GM12878 (cell line): Measurements from ENCODE around the gene ASZ1. TPM values are rescaled to one million over a fixed set of nuclear protein-coding genes. Genes with fewer than 3 reads are reported as not detected.

Experiments
- ATAC-seq: fragments of 200-7000 bp; cut with Tn5 transposase; 3 replicates; pipeline ENCODE4 v1.9.1; 2020; ENCODE audit warnings: mild to moderate bottlenecking, moderate library complexity
- BruUV-seq: library from RNA; stranded (reverse); fragments of 400-500 nt; replicated peaks from 2 replicates; lab custom pipeline; 2021; lab: Mats Ljungman, UMichigan
- CTCF ChIA-PET: fragments of 300-600 bp; sonication (Branson Sonifier 250); formaldehyde crosslinking; extraction: SDS; loops from one replicate; lab custom pipeline; 2021; ENCODE audit warnings: inconsistent platforms; lab: Yijun Ruan, JAX
- POLR2A ChIA-PET: fragments of 350-600 bp; formaldehyde crosslinking; extraction: SDS; loops from one replicate; lab custom pipeline; 2021; ENCODE audit warnings: inconsistent platforms; lab: Charles Lee
- RAD21 ChIA-PET: fragments of 300-600 bp; sonication (Branson Sonifier 250); formaldehyde crosslinking; loops from one replicate; lab custom pipeline; 2023; ENCODE audit warnings: antibody characterized with exemption; ENCODE audit not compliant: unreplicated experiment; lab: Charles Lee
- SMC1A ChIA-PET: fragments of 300-600 bp; sonication (Branson Sonifier 250); formaldehyde crosslinking; loops from one replicate; lab custom pipeline; 2023; ENCODE audit not compliant: unreplicated experiment, uncharacterized antibody; lab: Charles Lee
- DNase-seq: peaks from one replicate; pipeline ENCODE4 v3.0.0-alpha.2; 2011; ENCODE audit warnings: low read depth, low spot score
- FAIRE-seq: peaks from 3 replicates; lab custom pipeline; 2011; peaks lifted over from hg19 to GRCh38; lab: Jason Lieb, UNC
- H2AFZ ChIP-seq: 2 replicates; pipeline ENCODE4 v1.6.0; 2011; ENCODE audit warnings: low read depth, low read length, control low read depth; ENCODE audit not compliant: control insufficient read depth
- H3K27ac ChIP-seq: 2 replicates; pipeline ENCODE4 v1.5.1; 2011; ENCODE audit warnings: control low read depth; ENCODE audit not compliant: control insufficient read depth, insufficient read depth
- H3K27me3 ChIP-seq, 2 experiments: replicated peaks in 1 of 2; 2 replicates each; pipeline versions ENCODE4 v1.6.0 to v1.6.1; 2011; ENCODE audit warnings: low read length in 1 of 2; ENCODE audit not compliant: control insufficient read depth in 2 of 2, insufficient read depth in 2 of 2
- H3K36me3 ChIP-seq, 2 experiments: 2 replicates each; pipeline ENCODE4 v1.5.1; 2011; ENCODE audit warnings: low read length in 1 of 2; ENCODE audit not compliant: control insufficient read depth in 2 of 2, insufficient read depth in 2 of 2
- H3K4me1 ChIP-seq: 2 replicates; pipeline ENCODE4 v1.6.1; 2011; ENCODE audit warnings: mild to moderate bottlenecking, low read length, moderate library complexity, mixed read lengths; ENCODE audit not compliant: control insufficient read depth, insufficient read depth
- H3K4me2 ChIP-seq: 2 replicates; pipeline ENCODE4 v1.6.0; 2011; ENCODE audit warnings: control low read depth; ENCODE audit not compliant: control insufficient read depth, insufficient read depth
- H3K4me3 ChIP-seq: fragments of 200-600 bp; sonication (generic); 2 replicates; pipeline ENCODE4 v1.5.1; 2016
- H3K79me2 ChIP-seq: 2 replicates; pipeline ENCODE4 v1.6.0; 2011; ENCODE audit warnings: low read length; ENCODE audit not compliant: control insufficient read depth, insufficient read depth
- H3K9ac ChIP-seq: 2 replicates; pipeline ENCODE4 v1.8.0; 2011; ENCODE audit warnings: low read length, control low read depth, mixed read lengths; ENCODE audit not compliant: control insufficient read depth, insufficient read depth
- H3K9me3 ChIP-seq: replicated peaks from 3 replicates; pipeline ENCODE4 v1.5.1; 2011; ENCODE audit warnings: mild to moderate bottlenecking, low read length; ENCODE audit not compliant: control insufficient read depth, insufficient read depth
- H4K20me1 ChIP-seq: 2 replicates; pipeline ENCODE4 v1.6.0; 2011; ENCODE audit not compliant: control insufficient read depth, insufficient read depth
- BCL11A ChIP-seq: IDR thresholded peaks from 2 replicates; pipeline ENCODE4 v1.6.1; 2011; ENCODE audit warnings: low read depth, low read length
- BHLHE40 ChIP-seq, 2 experiments: fragments of 450-650 bp in 1 of 2; IDR thresholded peaks; 2 replicates each; pipeline ENCODE4 v1.6.1; 2011 to 2017; ENCODE audit warnings: low read depth in 2 of 2, borderline replicate concordance in 1 of 2, improper control_type of control experiment in 1 of 2, low read length in 1 of 2, mild to moderate bottlenecking in 1 of 2
- CBX3 ChIP-seq: fragments of 200-600 bp; sonication (generic); IDR thresholded peaks from 2 replicates; pipeline ENCODE4 v1.6.1; 2016; ENCODE audit warnings: low read depth, borderline replicate concordance
- CHD2 ChIP-seq: IDR thresholded peaks from 2 replicates; pipeline ENCODE4 v1.6.1; 2011; ENCODE audit warnings: low read depth, low read length, improper control_type of control experiment, borderline replicate concordance
- GATAD2B ChIP-seq: fragments of 450-650 bp; conservative IDR thresholded peaks from 2 replicates; pipeline ENCODE4 v1.6.1; 2017; ENCODE audit warnings: low read depth, mild to moderate bottlenecking, moderate library complexity
- IRF4 ChIP-seq: IDR thresholded peaks from 2 replicates; pipeline ENCODE4 v1.6.1; 2011; ENCODE audit warnings: low read depth, low read length
- MEF2B ChIP-seq: fragments of 450-650 bp; IDR thresholded peaks from 2 replicates; pipeline ENCODE4 v1.6.1; 2018; ENCODE audit warnings: mild to moderate bottlenecking, moderate library complexity; ENCODE audit not compliant: partially characterized antibody, poor library complexity, severe bottlenecking
- POLR2AphosphoS2 ChIP-seq: IDR thresholded peaks from 2 replicates; pipeline ENCODE4 v1.6.1; 2011; ENCODE audit warnings: low read depth, mild to moderate bottlenecking, low read length, improper control_type of control experiment, moderate library complexity
- SMARCA5 ChIP-seq: fragments of 450-650 bp; IDR thresholded peaks from 2 replicates; pipeline ENCODE4 v1.6.1; 2017; ENCODE audit warnings: mild to moderate bottlenecking
- SREBF2 ChIP-seq: IDR thresholded peaks from 2 replicates; pipeline ENCODE4 v1.6.1; 2012; ENCODE audit warnings: mild to moderate bottlenecking, low read length
- ZBED1 ChIP-seq: IDR thresholded peaks from 2 replicates; pipeline ENCODE4 v1.6.1; 2016; ENCODE audit warnings: borderline replicate concordance
- WGBS: methylation state at CpG from one replicate; pipeline ENCODE4 v1.1.6; 2016; ENCODE audit warnings: low lambda C conversion rate; ENCODE audit not compliant: insufficient replicate concordance, insufficient coverage; ENCODE audit errors: missing lambda C conversion rate; 5-methylcytosine and 5-hydroxymethylcytosine counted together
- in situ Hi-C: fragments of 300-500 bp; cut with MboI; formaldehyde crosslinking; loops from 9 replicates; pipeline ENCODE4 v1.14.3; 2018; ENCODE audit warnings: mixed read lengths
- intact Hi-C: fragments of 100-400 bp; cut with micrococcal nuclease; formaldehyde crosslinking; loops from one replicate; pipeline ENCODE4 v1.14.2; 2022; ENCODE audit not compliant: unreplicated experiment
- polyA plus RNA-seq, 11 experiments: library from polyadenylated mRNA; depleted of rRNA in 4 of 11; unstranded in 6 of 11; stranded (reverse) in 5 of 11; fragments of >200 nt; fragmentation: Nextera tagmentation in 4 of 11; fragmentation: Illumina TruSeq in 1 of 11; extraction: Ambion mirVana in 4 of 11; extraction: Trizol in 1 of 11; gene quantifications; 1 replicate in 1 of 11; 2 replicates in 10 of 11; pipeline versions ENCODE4 v1.2.1 to v1.2.3, GENCODE V29; 2011 to 2016; ENCODE audit warnings: inconsistent platforms in 2 of 11, missing spikeins in 2 of 11, low read depth in 1 of 11
- total RNA-seq, 4 experiments: library from RNA; depleted of rRNA in 3 of 4; stranded (reverse); fragments of >200 nt in 3 of 4; fragmentation: Illumina TruSeq in 1 of 4; extraction: Trizol in 1 of 4; gene quantifications; 2 replicates each; pipeline versions ENCODE4 v1.2.1 to v1.2.3, GENCODE V29; 2013 to 2021
- TF ChIP-seq, protein P1 (sequence below): fragments of 450-650 bp; IDR thresholded peaks from 2 replicates; pipeline ENCODE4 v1.6.1; 2017; ENCODE audit warnings: mild to moderate bottlenecking, low read depth, inconsistent platforms; ENCODE audit not compliant: poor library complexity, severe bottlenecking
- TF ChIP-seq, protein P2 (sequence below): IDR thresholded peaks from 2 replicates; pipeline ENCODE4 v1.6.1; 2012; ENCODE audit warnings: low read depth, low read length, improper control_type of control experiment

The ASZ1 gene
- total and polyA plus RNA-seq, 10 of the 15 experiments (the other 5 are each of a cell fraction or from before 2014, with no cell fraction given), result 0.04 to 0.09 (median 0.06) TPM; not detected in 5

DNA sequence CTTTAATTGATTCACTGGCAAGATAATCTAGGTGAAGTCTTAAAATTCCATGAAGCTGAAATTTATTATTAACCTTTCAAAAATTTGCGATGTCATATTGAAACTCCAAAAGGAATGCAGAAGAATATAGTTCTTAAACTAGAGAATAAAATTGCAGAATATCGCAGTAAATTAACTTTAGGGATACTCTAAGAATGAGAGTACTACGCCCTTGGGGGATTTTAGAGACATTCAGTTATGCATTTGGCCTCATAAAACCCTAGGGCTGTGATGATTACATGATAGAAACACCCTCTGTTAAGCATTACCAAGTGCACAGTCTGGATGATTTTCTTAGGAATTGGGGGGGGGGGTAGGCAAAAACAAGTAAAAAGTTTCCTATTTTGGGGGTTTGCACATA is 108.1 kb downstream of the ASZ1 start:
- Histone ChIP-seq H3K9me3 (no peaks in the 10 kb centered on the region; the same call in 2 of the 3 replicates), H3K4me2 (no peak overlapping the region), H3K4me3 (no peak overlapping the region), H3K27ac (no peak overlapping the region), H3K36me3 (no peaks in the 10 kb centered on the region), H4K20me1 (no peaks in the 10 kb centered on the region), H3K27me3 (peaks cover 8 to 19% of the 10 kb centered on the region in 2 experiments), H2AFZ (no peak overlapping the region), H3K79me2 (no peaks in the 10 kb centered on the region), H3K4me1 (no peaks in the 10 kb centered on the region)
- 50% methylated on average over 3 of the region's 3 CpGs for WGBS
- ChIA-PET CTCF (interaction anchor here (0.7 to 2.5 kb wide), 5 partner anchors 8 to 67 kb away, joined by 3 to 6 read pairs (median 3); no protein-coding TSS in a partner anchor), SMC1A (interaction anchor here (0.9 to 4.0 kb wide), 9 partner anchors 19 to 88 kb away, joined by 4 to 16 read pairs (median 6); no protein-coding TSS in a partner anchor)
- no TSS peak for BruUV-seq
- in situ Hi-C loops (no loop called here), intact Hi-C loops (no loop called here)
- no peak for DNase-seq
- TF ChIP-seq SMARCA5 (no peak), SREBF2 (no peak), BCL11A (no peak), GATAD2B (no peak), POLR2AphosphoS2 (no peak), CHD2 (no peak), CBX3 (no peak), ZBED1 (no peak), BHLHE40 (IDR thresholded peaks at IDR 0.05; ENCODE audit: borderline replicate concordance in 1 of 2, low read depth in 2 of 2, low read length in 1 of 2) (no peak), IRF4 (no peak), MEF2B (no peak)
- TF ChIP-seq, protein P1, sequence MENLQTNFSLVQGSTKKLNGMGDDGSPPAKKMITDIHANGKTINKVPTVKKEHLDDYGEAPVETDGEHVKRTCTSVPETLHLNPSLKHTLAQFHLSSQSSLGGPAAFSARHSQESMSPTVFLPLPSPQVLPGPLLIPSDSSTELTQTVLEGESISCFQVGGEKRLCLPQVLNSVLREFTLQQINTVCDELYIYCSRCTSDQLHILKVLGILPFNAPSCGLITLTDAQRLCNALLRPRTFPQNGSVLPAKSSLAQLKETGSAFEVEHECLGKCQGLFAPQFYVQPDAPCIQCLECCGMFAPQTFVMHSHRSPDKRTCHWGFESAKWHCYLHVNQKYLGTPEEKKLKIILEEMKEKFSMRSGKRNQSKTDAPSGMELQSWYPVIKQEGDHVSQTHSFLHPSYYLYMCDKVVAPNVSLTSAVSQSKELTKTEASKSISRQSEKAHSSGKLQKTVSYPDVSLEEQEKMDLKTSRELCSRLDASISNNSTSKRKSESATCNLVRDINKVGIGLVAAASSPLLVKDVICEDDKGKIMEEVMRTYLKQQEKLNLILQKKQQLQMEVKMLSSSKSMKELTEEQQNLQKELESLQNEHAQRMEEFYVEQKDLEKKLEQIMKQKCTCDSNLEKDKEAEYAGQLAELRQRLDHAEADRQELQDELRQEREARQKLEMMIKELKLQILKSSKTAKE, result no peak
- TF ChIP-seq, protein P2, sequence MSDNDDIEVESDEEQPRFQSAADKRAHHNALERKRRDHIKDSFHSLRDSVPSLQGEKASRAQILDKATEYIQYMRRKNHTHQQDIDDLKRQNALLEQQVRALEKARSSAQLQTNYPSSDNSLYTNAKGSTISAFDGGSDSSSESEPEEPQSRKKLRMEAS, result no peak
- TF ChIP-seq, all 136 proteins: peak for 0
- no peak overlapping the region for H3K9ac ChIP-seq
- POLR2A ChIA-PET, result no interaction called here
- no peak for FAIRE-seq
- no peak for ATAC-seq
- RAD21 ChIA-PET, result interaction anchor here (1.1 to 1.9 kb wide), 3 partner anchors 12 to 88 kb away, joined by 3 to 4 read pairs (median 4); no protein-coding TSS in a partner anchor
